NCI-H748 (cell line): ENCODE measurements around the gene ZNHIT3.
A peak's percentile ranks its signal among the peaks of the same experiment; 100 is the strongest.

ENCODE experiments used
- DNase-seq: peaks from one replicate; lab custom pipeline; 2025; ENCODE audit not compliant: unreplicated experiment; lab: John Stamatoyannopoulos, UW

The ZNHIT3 gene

GRCh38 chr17:36509272-36509985 is 22.9 kb downstream of the ZNHIT3 start:
- DNase-seq, result no peak

GRCh38 chr17:36510636-36511035 is 24.2 kb downstream of the ZNHIT3 start:
- no peak for DNase-seq

GRCh38 chr17:36511216-36511615 is 24.7 kb downstream of the ZNHIT3 start:
- DNase-seq, result no peak

GRCh38 chr17:36512641-36513040 is 26.2 kb downstream of the ZNHIT3 start:
- DNase-seq, result no peak

- DNase-seq, result no peak
These were observed 28.4 kb downstream of the ZNHIT3 start for GRCh38 chr17:36514856-36515255.

- DNase-seq, result no peak
These were observed 29.4 kb downstream of the ZNHIT3 start for GRCh38 chr17:36515837-36516236.

- no peak for DNase-seq
These were observed 36.6 kb downstream of the ZNHIT3 start for GRCh38 chr17:36523113-36523512.

GRCh38 chr17:36524428-36524876 is 38.0 kb downstream of the ZNHIT3 start:
- no peak for DNase-seq

GRCh38 chr17:36525113-36525512 is 38.6 kb downstream of the ZNHIT3 start:
- DNase-seq, result no peak

GRCh38 chr17:36525888-36526287 is 39.4 kb downstream of the ZNHIT3 start:
- no peak for DNase-seq

- DNase-seq, result no peak
These were observed 41.3 kb downstream of the ZNHIT3 start for GRCh38 chr17:36527621-36528250.

- DNase-seq, result no peak
These were observed 42.6 kb downstream of the ZNHIT3 start for GRCh38 chr17:36529121-36529520.

GRCh38 chr17:36532435-36532975 is 46.0 kb downstream of the ZNHIT3 start:
- no peak for DNase-seq

GRCh38 chr17:36533935-36534839 is 47.7 kb downstream of the ZNHIT3 start:
- peak; percentile 90 for DNase-seq

GRCh38 chr17:36534840-36535668 is 48.6 kb downstream of the ZNHIT3 start, which contains the start of the genes MYO19 and PIGW:
Gene MYO19 (minus strand): TSS chr17:36534868. CDS start chr17:36532538, 2,330 bp downstream.
Gene PIGW (plus strand): TSS chr17:36534987. CDS start chr17:36537102, 2,115 bp downstream.
- peak; percentile 95 for DNase-seq

- no peak for DNase-seq
These were observed 49.2 kb downstream of the ZNHIT3 start for GRCh38 chr17:36535669-36536081.

GRCh38 chr17:36540696-36541095 is 54.2 kb downstream of the ZNHIT3 start:
- DNase-seq, result no peak

- DNase-seq, result no peak
These were observed 56.3 kb downstream of the ZNHIT3 start for GRCh38 chr17:36542755-36543154.

- peak; percentile 53 for DNase-seq
These were observed 57.5 kb downstream of the ZNHIT3 start for GRCh38 chr17:36544044-36544306.

GRCh38 chr17:36544307-36545076 is 58.0 kb downstream of the ZNHIT3 start, which contains the start of gene GGNBP2:
Gene GGNBP2 (plus strand): TSS chr17:36544919. CDS start chr17:36545725, 806 bp downstream.
- peak; percentile 94 for DNase-seq
